ENCODE measurements around the gene HNF4A. TPM values are rescaled to one million over a fixed set of nuclear protein-coding genes. Genes with fewer than 3 reads are reported as not detected.

HNF4A gene
- total and polyA plus RNA-seq, 4 experiments from 2014 or later: not detected

DNA sequence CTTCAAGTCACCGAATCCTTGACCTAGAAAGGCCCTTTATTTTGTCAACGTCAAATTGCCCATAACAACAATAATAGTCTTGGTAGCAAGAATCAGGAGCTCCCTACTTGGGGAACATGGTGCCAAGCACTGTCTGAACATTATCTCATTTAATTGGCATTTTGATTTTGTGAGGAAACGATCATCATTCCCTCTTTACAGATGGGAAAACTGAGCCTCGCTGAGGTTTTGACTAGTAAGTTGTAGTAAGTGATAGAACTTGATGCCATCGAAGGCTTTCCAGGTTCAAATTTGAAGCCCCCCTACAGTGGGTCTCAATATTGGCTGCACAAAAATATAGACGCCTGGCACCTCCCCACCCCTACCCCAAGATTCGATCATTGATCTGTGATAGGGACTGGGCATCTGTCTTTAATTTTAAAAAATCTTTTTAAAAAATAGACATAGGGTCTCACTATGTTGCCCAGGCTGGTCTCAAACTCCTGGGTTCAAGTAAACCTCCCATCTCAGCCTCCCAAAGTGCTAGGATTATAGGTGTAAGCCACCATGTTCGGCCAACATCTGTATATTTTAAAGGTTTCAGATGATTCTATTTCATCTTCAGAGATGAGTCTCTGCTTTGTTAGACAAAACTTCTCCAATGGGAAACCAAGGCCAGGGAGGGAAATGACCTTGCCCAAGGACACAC is 36.7 kb downstream of the HNF4A start:
- intact Hi-C loops (cut with micrococcal nuclease): no loop called here
- ChIA-PET POLR2A (ENCODE audit: partially characterized antibody) (no interaction called here), CTCF (ENCODE audit: partially characterized antibody) (interaction anchor here (0.8 to 1.8 kb wide), 2 partner anchors 175 to 217 kb away, joined by 3 to 7 read pairs; no protein-coding TSS in a partner anchor)
- Histone ChIP-seq H3K36me3 (ENCODE audit: insufficient read depth, low read length) (no peaks in the 10 kb centered on the region), H3K27ac (ENCODE audit: low read depth, low read length) (no peak overlapping the region), H3K27me3 (ENCODE audit: insufficient read depth, low read length) (no peaks in the 10 kb centered on the region), H3K4me1 (ENCODE audit: insufficient read depth, low read length) (no peaks in the 10 kb centered on the region), H3K9me3 (ENCODE audit: control insufficient read depth in 1 of 2, low read length in 2 of 2) (no peaks in the 10 kb centered on the region), H3K4me3 (ENCODE audit: low read length in 2 of 2) (no peak overlapping the region)
- Mint-ChIP-seq H3K27ac (no peak overlapping the region), H3K36me3 (no peaks in the 10 kb centered on the region), H3K9me3 (no peaks in the 10 kb centered on the region), H3K27me3 (peaks cover 6 to 20% of the 10 kb centered on the region in 2 donors), H3K4me1 (peaks cover 2 to 7% (median 5%) of the 10 kb centered on the region in 4 donors), H3K4me3 (no peak overlapping the region)
- DNase-seq: no peak

- H3K4me1 Mint-ChIP-seq: peaks cover 2 to 7% (median 5%) of the 10 kb centered on the region in 4 donors
- H3K9me3 Mint-ChIP-seq: no peaks in the 10 kb centered on the region
- Histone ChIP-seq H3K4me1 (ENCODE audit: insufficient read depth, low read length) (no peaks in the 10 kb centered on the region), H3K4me3 (ENCODE audit: low read length in 2 of 2) (no peak overlapping the region), H3K36me3 (ENCODE audit: insufficient read depth, low read length) (no peaks in the 10 kb centered on the region), H3K27me3 (ENCODE audit: insufficient read depth, low read length) (no peaks in the 10 kb centered on the region), H3K9me3 (ENCODE audit: control insufficient read depth in 1 of 2, low read length in 2 of 2) (no peaks in the 10 kb centered on the region), H3K27ac (ENCODE audit: low read depth, low read length) (no peak overlapping the region)
- ChIA-PET CTCF (ENCODE audit: partially characterized antibody) (no interaction called here), POLR2A (ENCODE audit: partially characterized antibody) (no interaction called here)
- DNase-seq: no peak
- H3K36me3 Mint-ChIP-seq: no peaks in the 10 kb centered on the region
- no peak overlapping the region for H3K4me3 Mint-ChIP-seq
- no peak overlapping the region for H3K27ac Mint-ChIP-seq
- peaks cover 5 to 18% of the 10 kb centered on the region in 2 donors for H3K27me3 Mint-ChIP-seq
- intact Hi-C loops (cut with micrococcal nuclease): no loop called here
Measured at GRCh38 chr20:44392776-44393607, 37.5 kb downstream of the HNF4A start.

DNA sequence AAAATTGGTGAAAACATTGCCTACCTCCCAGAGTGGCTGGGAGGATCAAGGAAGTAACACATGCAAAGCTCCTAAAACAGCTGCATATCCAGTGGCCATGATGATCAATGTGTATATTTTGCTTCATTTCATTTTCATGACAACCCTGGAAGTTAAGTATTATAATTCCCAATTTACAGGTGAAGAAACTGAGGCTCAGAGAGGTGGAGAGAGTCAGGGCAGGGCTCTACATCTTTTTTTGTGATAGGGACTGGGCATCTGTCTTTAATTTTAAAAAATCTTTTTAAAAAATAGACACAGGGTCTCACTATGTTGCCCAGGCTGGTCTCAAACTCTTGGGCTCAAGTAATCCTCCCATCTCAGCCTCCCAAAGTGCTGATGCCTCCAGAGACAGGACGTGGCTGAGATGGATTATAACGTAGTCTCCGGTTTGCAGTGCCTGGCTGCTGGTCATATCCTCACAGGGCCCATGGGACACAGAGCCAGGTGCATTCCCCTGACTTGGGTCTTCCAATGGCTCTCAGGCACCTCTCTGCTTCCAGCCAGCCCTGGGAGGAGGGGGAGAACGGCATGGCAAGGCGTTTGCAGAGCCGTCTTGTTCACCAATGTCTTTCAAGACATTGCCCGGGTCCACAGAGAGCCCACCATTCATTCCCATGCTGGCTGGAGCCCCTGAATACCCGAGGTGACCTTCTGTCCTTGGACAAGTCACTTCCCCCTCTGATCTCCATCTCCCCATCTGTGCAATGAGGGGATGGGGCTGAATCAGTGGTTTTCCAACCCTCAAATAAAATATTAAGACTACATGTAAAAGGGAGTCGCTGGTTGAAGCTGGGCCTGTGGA is 38.3 kb downstream of the HNF4A start:
- ChIA-PET CTCF (ENCODE audit: partially characterized antibody) (interaction anchor here (1.6 to 3.3 kb wide), 2 partner anchors 9 to 12 kb away, joined by 3 to 13 read pairs; no protein-coding TSS in a partner anchor), POLR2A (ENCODE audit: partially characterized antibody) (no interaction called here)
- no peak for DNase-seq
- H3K27ac Mint-ChIP-seq: no peak overlapping the region
- H3K4me1 Mint-ChIP-seq: peaks cover 0 to 3% (median 1%) of the 10 kb centered on the region in 4 donors
- H3K27me3 Mint-ChIP-seq: peaks cover 3 to 17% of the 10 kb centered on the region in 2 donors
- intact Hi-C loops (cut with micrococcal nuclease): no loop called here
- Histone ChIP-seq H3K4me1 (ENCODE audit: insufficient read depth, low read length) (no peaks in the 10 kb centered on the region), H3K9me3 (ENCODE audit: control insufficient read depth in 1 of 2, low read length in 2 of 2) (no peaks in the 10 kb centered on the region), H3K4me3 (ENCODE audit: low read length in 2 of 2) (no peak overlapping the region), H3K27me3 (ENCODE audit: insufficient read depth, low read length) (no peaks in the 10 kb centered on the region), H3K36me3 (ENCODE audit: insufficient read depth, low read length) (no peaks in the 10 kb centered on the region), H3K27ac (ENCODE audit: low read depth, low read length) (no peak overlapping the region)
- H3K36me3 Mint-ChIP-seq: no peaks in the 10 kb centered on the region
- no peaks in the 10 kb centered on the region for H3K9me3 Mint-ChIP-seq
- no peak overlapping the region for H3K4me3 Mint-ChIP-seq

DNA sequence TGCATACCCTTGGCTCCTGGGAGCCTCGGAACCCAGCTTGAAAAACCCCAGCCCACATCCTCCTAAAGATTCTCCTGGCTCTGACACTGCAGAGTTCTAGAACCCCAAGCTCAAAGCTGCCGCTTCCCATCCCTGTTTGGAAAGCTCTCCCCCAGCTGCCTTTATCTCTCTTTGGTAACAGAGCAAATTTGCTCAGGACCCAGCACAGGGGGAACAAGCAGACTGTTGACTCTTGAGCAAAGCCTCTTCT is 38.9 kb downstream of the HNF4A start:
- Histone ChIP-seq H3K27me3 (ENCODE audit: insufficient read depth, low read length) (no peaks in the 10 kb centered on the region), H3K27ac (ENCODE audit: low read depth, low read length) (no peak overlapping the region), H3K9me3 (ENCODE audit: control insufficient read depth in 1 of 2, low read length in 2 of 2) (no peaks in the 10 kb centered on the region), H3K36me3 (ENCODE audit: insufficient read depth, low read length) (no peaks in the 10 kb centered on the region), H3K4me3 (ENCODE audit: low read length in 2 of 2) (no peak overlapping the region), H3K4me1 (ENCODE audit: insufficient read depth, low read length) (no peaks in the 10 kb centered on the region)
- Mint-ChIP-seq H3K27ac (no peak overlapping the region), H3K27me3 (peaks cover 3 to 16% of the 10 kb centered on the region in 2 donors), H3K4me1 (peaks cover 0 to under 1% (median 0%) of the 10 kb centered on the region in 4 donors), H3K36me3 (no peaks in the 10 kb centered on the region), H3K9me3 (no peaks in the 10 kb centered on the region), H3K4me3 (no peak overlapping the region)
- DNase-seq: no peak
- intact Hi-C loops (cut with micrococcal nuclease): no loop called here
- POLR2A ChIA-PET (ENCODE audit: partially characterized antibody): no interaction called here
- CTCF ChIA-PET (ENCODE audit: partially characterized antibody): interaction anchor here (1.6 to 3.3 kb wide), 2 partner anchors 9 to 12 kb away, joined by 3 to 13 read pairs; no protein-coding TSS in a partner anchor

- no peaks in the 10 kb centered on the region for H3K36me3 Mint-ChIP-seq
Measured at GRCh38 chr20:44394702-44395460, 39.4 kb downstream of the HNF4A start.

GRCh38 chr20:44395461-44396340 is 40.2 kb downstream of the HNF4A start:
- H3K27ac ChIP-seq (ENCODE audit: low read depth, low read length): no peak overlapping the region
- H3K27me3 ChIP-seq (ENCODE audit: insufficient read depth, low read length): no peaks in the 10 kb centered on the region
- DNase-seq: no peak
- H3K27ac Mint-ChIP-seq: no peak overlapping the region
- H3K4me1 Mint-ChIP-seq: no peaks in the 10 kb centered on the region
- intact Hi-C loops (cut with micrococcal nuclease): no loop called here
- H3K27me3 Mint-ChIP-seq: peaks cover 4 to 11% of the 10 kb centered on the region in 2 donors
- H3K4me3 Mint-ChIP-seq: no peak overlapping the region
- POLR2A ChIA-PET (ENCODE audit: partially characterized antibody): no interaction called here
- no peaks in the 10 kb centered on the region for H3K36me3 Mint-ChIP-seq
- H3K9me3 ChIP-seq (ENCODE audit: control insufficient read depth in 1 of 2, low read length in 2 of 2): no peaks in the 10 kb centered on the region
- no peak overlapping the region for H3K4me3 ChIP-seq (ENCODE audit: low read length in 2 of 2)
- no peaks in the 10 kb centered on the region for H3K4me1 ChIP-seq (ENCODE audit: insufficient read depth, low read length)
- CTCF ChIA-PET (ENCODE audit: partially characterized antibody): interaction anchor here (0.6 to 3.3 kb wide), 4 partner anchors 10 to 213 kb away, joined by 3 to 13 read pairs (median 3); no protein-coding TSS in a partner anchor
- H3K9me3 Mint-ChIP-seq: no peaks in the 10 kb centered on the region
- no peaks in the 10 kb centered on the region for H3K36me3 ChIP-seq (ENCODE audit: insufficient read depth, low read length)

More at GRCh38 chr20:44394702-44395460, 39.4 kb downstream of the HNF4A start:
- ChIA-PET POLR2A (ENCODE audit: partially characterized antibody) (no interaction called here), CTCF (ENCODE audit: partially characterized antibody) (interaction anchor here (0.6 to 3.3 kb wide), 4 partner anchors 10 to 214 kb away, joined by 3 to 13 read pairs (median 3); no protein-coding TSS in a partner anchor)
- Histone ChIP-seq H3K27me3 (ENCODE audit: insufficient read depth, low read length) (no peaks in the 10 kb centered on the region), H3K4me3 (ENCODE audit: low read length in 2 of 2) (no peak overlapping the region), H3K9me3 (ENCODE audit: control insufficient read depth in 1 of 2, low read length in 2 of 2) (no peaks in the 10 kb centered on the region), H3K36me3 (ENCODE audit: insufficient read depth, low read length) (no peaks in the 10 kb centered on the region), H3K4me1 (ENCODE audit: insufficient read depth, low read length) (no peaks in the 10 kb centered on the region), H3K27ac (ENCODE audit: low read depth, low read length) (no peak overlapping the region)
- Mint-ChIP-seq H3K4me1 (no peaks in the 10 kb centered on the region), H3K9me3 (no peaks in the 10 kb centered on the region), H3K27ac (no peak overlapping the region), H3K27me3 (peaks cover 4 to 11% of the 10 kb centered on the region in 2 donors), H3K4me3 (no peak overlapping the region)
- no peak for DNase-seq
- intact Hi-C loops (cut with micrococcal nuclease): no loop called here

Data from CD4-positive, alpha-beta memory T cell (primary cell).